H1 (cell line): Measurements from ENCODE around the gene RAD50. TPM values are rescaled to one million over a fixed set of nuclear protein-coding genes. Genes with fewer than 3 reads are reported as not detected.

Experiments
- CTCF ChIA-PET: fragments of 300-600 bp; sonication (Branson Sonifier 250); formaldehyde crosslinking; loops from one replicate; lab custom pipeline; 2021; ENCODE audit not compliant: partially characterized antibody; lab: Charles Lee
- POLR2A ChIA-PET: fragments of 300-600 bp; sonication (Branson Sonifier 250); formaldehyde crosslinking; loops from one replicate; lab custom pipeline; 2021; ENCODE audit warnings: inconsistent platforms; ENCODE audit not compliant: partially characterized antibody; lab: Charles Lee
- DNase-seq, 2 experiments: peaks; one replicate each; pipeline versions ENCODE4 v3.0.0 to v3.0.0-alpha.2; 2010 to 2022; ENCODE audit warnings: low spot score in 2 of 2, low read depth in 1 of 2, mixed read lengths in 1 of 2
- FAIRE-seq: peaks from 2 replicates; lab custom pipeline; 2011; peaks lifted over from hg19 to GRCh38; lab: Jason Lieb, UNC
- H2AFZ ChIP-seq: 2 replicates; pipeline ENCODE4 v1.8.1; 2012; ENCODE audit warnings: low read length, inconsistent platforms
- H2AK5ac ChIP-seq: 2 replicates; pipeline ENCODE4 v1.6.1; 2013; ENCODE audit warnings: low read depth, low read length
- H2BK120ac ChIP-seq: replicated peaks from 2 replicates; pipeline ENCODE3; 2013; ENCODE audit warnings: low read depth, low read length, inconsistent platforms
- H2BK12ac ChIP-seq: 2 replicates; pipeline ENCODE4 v1.6.1; 2013; ENCODE audit warnings: low read depth, low read length
- H2BK15ac ChIP-seq: 2 replicates; pipeline ENCODE4 v1.6.1; 2013; ENCODE audit warnings: low read length
- H2BK20ac ChIP-seq: 2 replicates; pipeline ENCODE4 v1.6.1; 2013; ENCODE audit warnings: low read length
- H2BK5ac ChIP-seq: 2 replicates; pipeline ENCODE4 v1.6.1; 2013; ENCODE audit warnings: low read depth, low read length
- H3K14ac ChIP-seq: 2 replicates; pipeline ENCODE4 v1.6.1; 2013; ENCODE audit warnings: inconsistent platforms; ENCODE audit not compliant: insufficient read length
- H3K18ac ChIP-seq: 2 replicates; pipeline ENCODE4 v1.6.1; 2013; ENCODE audit warnings: low read length; ENCODE audit errors: extremely low read depth
- H3K23ac ChIP-seq: 2 replicates; pipeline ENCODE4 v1.6.1; 2013; ENCODE audit warnings: inconsistent platforms; ENCODE audit not compliant: insufficient read length
- H3K23me2 ChIP-seq: 2 replicates; pipeline ENCODE4 v1.6.1; 2013; ENCODE audit warnings: low read depth, low read length
- H3K27ac ChIP-seq: 2 replicates; pipeline ENCODE4 v1.6.1; 2011; ENCODE audit warnings: low read depth, low read length, inconsistent platforms
- H3K27me3 ChIP-seq, 4 experiments: replicated peaks in 1 of 4; 1 replicate in 1 of 4; 2 replicates in 3 of 4; pipeline versions ENCODE4 v1.6.1 to v1.8.1; 2011 to 2013; ENCODE audit warnings: low read length in 3 of 4, mild to moderate bottlenecking in 3 of 4, inconsistent platforms in 2 of 4, mixed read lengths in 2 of 4, moderate library complexity in 1 of 4; ENCODE audit not compliant: control insufficient read depth in 3 of 4, insufficient read depth in 3 of 4; ENCODE audit errors: extremely low read depth in 1 of 4
- H3K36me3 ChIP-seq, 4 experiments: 2 replicates each; pipeline versions ENCODE4 v1.6.1 to v1.8.1; 2011 to 2013; ENCODE audit warnings: mild to moderate bottlenecking in 4 of 4, low read length in 3 of 4, moderate library complexity in 2 of 4, control low read depth in 1 of 4, inconsistent platforms in 1 of 4; ENCODE audit not compliant: insufficient read depth in 4 of 4, control insufficient read depth in 2 of 4
- H3K4ac ChIP-seq: replicated peaks from 2 replicates; pipeline ENCODE3; 2013; ENCODE audit warnings: low read length, low read depth, mixed read lengths, inconsistent platforms; ENCODE audit not compliant: insufficient read length
- H3K4me1 ChIP-seq, 4 experiments: replicated peaks in 1 of 4; 1 replicate in 1 of 4; 2 replicates in 3 of 4; pipeline versions ENCODE4 v1.6.1 to v1.8.1; 2011 to 2013; ENCODE audit warnings: low read length in 3 of 4, inconsistent platforms in 2 of 4, mixed read lengths in 1 of 4; ENCODE audit not compliant: insufficient read depth in 4 of 4, control insufficient read depth in 3 of 4
- H3K4me2 ChIP-seq, 2 experiments: 2 replicates each; pipeline versions ENCODE4 v1.6.1 to v1.8.1; 2011 to 2013; ENCODE audit warnings: low read depth in 2 of 2, low read length in 2 of 2, control low read depth in 1 of 2, inconsistent platforms in 1 of 2, mild to moderate bottlenecking in 1 of 2; ENCODE audit not compliant: insufficient read depth in 1 of 2
- H3K4me3 ChIP-seq, 4 experiments: fragments of 200-600, 300-600 bp in 1 of 4; sonication (generic), shearing (Covaris generic), sonication (Bioruptor Twin) in 1 of 4; 2 replicates each; pipeline versions ENCODE4 v1.5.1 to v1.8.1; 2011 to 2016; ENCODE audit warnings: low read length in 4 of 4, low read depth in 3 of 4, control low read depth in 2 of 4, inconsistent platforms in 2 of 4, mild to moderate bottlenecking in 2 of 4, mixed read lengths in 1 of 4, moderate library complexity in 1 of 4; ENCODE audit not compliant: insufficient read depth in 2 of 4; ENCODE audit errors: extremely low read depth in 1 of 4
- H3K56ac ChIP-seq: replicated peaks from 2 replicates; pipeline ENCODE3; 2013; ENCODE audit warnings: low read depth, mild to moderate bottlenecking, mixed read lengths, low read length, inconsistent platforms; ENCODE audit not compliant: insufficient read length
- H3K79me1 ChIP-seq: 2 replicates; pipeline ENCODE4 v1.6.1; 2013; ENCODE audit warnings: low read depth, low read length, control low read depth
- H3K79me2 ChIP-seq, 2 experiments: 2 replicates each; pipeline versions ENCODE4 v1.6.1 to v1.8.1; 2012 to 2013; ENCODE audit warnings: low read length in 2 of 2, mild to moderate bottlenecking in 2 of 2, inconsistent platforms in 1 of 2; ENCODE audit not compliant: insufficient read depth in 2 of 2, control insufficient read depth in 1 of 2
- H3K9ac ChIP-seq, 4 experiments: replicated peaks in 1 of 4; 1 replicate in 1 of 4; 2 replicates in 3 of 4; pipeline versions ENCODE4 v1.6.1 to v1.8.1; 2011 to 2013; ENCODE audit warnings: low read depth in 3 of 4, low read length in 3 of 4, control low read depth in 2 of 4, mild to moderate bottlenecking in 2 of 4, moderate library complexity in 2 of 4, inconsistent platforms in 1 of 4; ENCODE audit errors: extremely low read depth in 1 of 4
- H3K9me3 ChIP-seq, 2 experiments: 2 replicates each; pipeline versions ENCODE4 v1.6.1 to v1.8.1; 2012 to 2013; ENCODE audit warnings: mild to moderate bottlenecking in 2 of 2, moderate library complexity in 2 of 2, control low read depth in 1 of 2, inconsistent platforms in 1 of 2, low read depth in 1 of 2, low read length in 1 of 2, mixed read lengths in 1 of 2; ENCODE audit not compliant: insufficient read depth in 2 of 2
- H4K20me1 ChIP-seq, 2 experiments: replicated peaks in 1 of 2; 2 replicates each; pipeline versions ENCODE3 to v1.8.1; 2011 to 2013; ENCODE audit warnings: inconsistent platforms in 2 of 2, low read length in 2 of 2, mild to moderate bottlenecking in 1 of 2; ENCODE audit not compliant: insufficient read depth in 2 of 2, control insufficient read depth in 1 of 2
- H4K5ac ChIP-seq: 2 replicates; pipeline ENCODE4 v1.6.1; 2013; ENCODE audit warnings: low read length, low read depth, mixed read lengths, inconsistent platforms; ENCODE audit not compliant: insufficient read length
- H4K8ac ChIP-seq: 2 replicates; pipeline ENCODE4 v1.8.0; 2013; ENCODE audit warnings: mild to moderate bottlenecking, moderate library complexity, low read length, inconsistent platforms; ENCODE audit not compliant: insufficient read depth; ENCODE audit errors: extremely low read depth
- H4K91ac ChIP-seq: replicated peaks from 2 replicates; pipeline ENCODE3; 2013; ENCODE audit warnings: low read length, mixed read lengths, inconsistent platforms; ENCODE audit not compliant: insufficient read length
- EGR1 ChIP-seq: IDR thresholded peaks from 2 replicates; pipeline ENCODE4 v1.6.1; 2011; ENCODE audit warnings: low read depth, low read length, borderline replicate concordance
- GABPA ChIP-seq: IDR thresholded peaks from 2 replicates; pipeline ENCODE4 v1.6.1; 2011; ENCODE audit warnings: mild to moderate bottlenecking, low read length, moderate library complexity, borderline replicate concordance; ENCODE audit not compliant: insufficient read depth
- KDM5A ChIP-seq: fragments of 200-600 bp; IDR thresholded peaks from 2 replicates; pipeline ENCODE4 v1.7.1; 2012; ENCODE audit warnings: mild to moderate bottlenecking, low read length, inconsistent platforms, mixed read lengths
- TBP ChIP-seq: IDR thresholded peaks from 2 replicates; pipeline ENCODE4 v1.6.1; 2011; ENCODE audit warnings: low read depth, low read length, improper control_type of control experiment
- polyA plus RNA-seq, 7 experiments: library from polyadenylated mRNA; depleted of rRNA in 3 of 7; stranded (reverse) in 5 of 7; unstranded in 2 of 7; fragments of >200 nt in 5 of 7; fragments of 200-250 nt in 2 of 7; gene quantifications; 1 replicate in 5 of 7; 2 replicates in 1 of 7; 4 replicates in 1 of 7; pipeline versions ENCODE4 v1.2.1 to v1.2.3, GENCODE V29; 2011 to 2013; ENCODE audit warnings: missing spikeins in 2 of 7, mixed read lengths in 2 of 7
- total RNA-seq: library from RNA; stranded (reverse); fragmentation: NEBNext Ultra II Directional; extraction: Animal tissue kit (Norgen Biotek cat#: 25700); gene quantifications from 2 replicates; pipeline ENCODE4 v1.2.1, GENCODE V29; 2021

RAD50 gene
- total and polyA plus RNA-seq, 2 of the 8 experiments (the other 6 are each of a cell fraction or from before 2014, with no cell fraction given), result 10.1 to 39.4 TPM

GRCh38 chr5:132525299-132525724 is 31.5 kb upstream of the RAD50 start:
- Histone ChIP-seq H3K79me2 (no peaks in the 10 kb centered on the region), H3K27me3 (no peaks in the 10 kb centered on the region), H3K27ac (no peak overlapping the region), H3K56ac (no peak overlapping the region), H3K36me3 (no peaks in the 10 kb centered on the region), H4K20me1 (no peaks in the 10 kb centered on the region), H3K4me3 (no peak overlapping the region), H3K18ac (no peak overlapping the region), H2BK12ac (no peak overlapping the region), H2BK5ac (no peak overlapping the region), H3K23me2 (no peaks in the 10 kb centered on the region), H3K14ac (no peak overlapping the region), H3K4me2 (no peak overlapping the region), H2BK120ac (no peak overlapping the region), H3K4me1 (no peaks in the 10 kb centered on the region), H4K8ac (no peak overlapping the region), H4K91ac (no peak overlapping the region), H3K79me1 (no peaks in the 10 kb centered on the region), H2AFZ (no peak overlapping the region), H3K9ac (no peak overlapping the region), H2AK5ac (no peak overlapping the region), H2BK15ac (no peak overlapping the region), H3K4ac (no peak overlapping the region), H4K5ac (no peak overlapping the region), H3K9me3 (no peaks in the 10 kb centered on the region), H2BK20ac (no peak overlapping the region), H3K23ac (no peak overlapping the region)
- CTCF ChIA-PET, result interaction anchor here (1.1 to 3.6 kb wide), 16 partner anchors 12 to 294 kb away, joined by 3 to 46 read pairs (median 12); partner anchors contain the start of gene IRF1
- FAIRE-seq, result no peak
- POLR2A ChIA-PET, result interaction anchor here (1.8 kb wide), 1 partner anchor 35 kb away, joined by 7 read pairs; the partner anchor contains the start of gene IRF1
- no peak for DNase-seq
- TF ChIP-seq EGR1, result no peak
- no peak for TF ChIP-seq TBP
- TF ChIP-seq GABPA, result no peak
- TF ChIP-seq KDM5A, result no peak
